Measurements from ENCODE around the gene AAGAB.

- TF ChIP-seq ARNT (IDR thresholded peaks at IDR 0.05) = no peak
- TF ChIP-seq ELF4 (IDR thresholded peaks at IDR 0.05) = no peak
- TF ChIP-seq SP1 (IDR thresholded peaks at IDR 0.05) = no peak
- no peak for TF ChIP-seq L3MBTL2 (conservative IDR thresholded peaks at IDR 0.05)
- TF ChIP-seq SUZ12 (IDR thresholded peaks at IDR 0.05) = no peak
- no peak for TF ChIP-seq BHLHE40 (IDR thresholded peaks at IDR 0.05; ENCODE audit: borderline replicate concordance)
- TF ChIP-seq FOXM1 (IDR thresholded peaks at IDR 0.05; ENCODE audit: borderline replicate concordance) = no peak
- no peak for TF ChIP-seq HDGF (IDR thresholded peaks at IDR 0.05; ENCODE audit: borderline replicate concordance)
These were observed 76.7 kb downstream of the AAGAB start for GRCh38 chr15:67177752-67178151.
